H1 (cell line): ENCODE results near the gene CCDC60. TPM values are rescaled to one million over a fixed set of nuclear protein-coding genes. Genes with fewer than 3 reads are reported as not detected.
A peak's percentile ranks its signal among the peaks of the same experiment; 100 is the strongest.

ENCODE experiments used
- CTCF ChIA-PET: fragments of 300-600 bp; sonication (Branson Sonifier 250); formaldehyde crosslinking; loops from one replicate; lab custom pipeline; 2021; ENCODE audit not compliant: partially characterized antibody; lab: Charles Lee
- POLR2A ChIA-PET: fragments of 300-600 bp; sonication (Branson Sonifier 250); formaldehyde crosslinking; loops from one replicate; lab custom pipeline; 2021; ENCODE audit warnings: inconsistent platforms; ENCODE audit not compliant: partially characterized antibody; lab: Charles Lee
- DNase-seq, 2 experiments: peaks; one replicate each; pipeline versions ENCODE4 v3.0.0 to v3.0.0-alpha.2; 2010 to 2022; ENCODE audit warnings: low spot score in 2 of 2, low read depth in 1 of 2, mixed read lengths in 1 of 2
- FAIRE-seq: peaks from 2 replicates; lab custom pipeline; 2011; peaks lifted over from hg19 to GRCh38; lab: Jason Lieb, UNC
- H2AFZ ChIP-seq: 2 replicates; pipeline ENCODE4 v1.8.1; 2012; ENCODE audit warnings: low read length, inconsistent platforms
- H2AK5ac ChIP-seq: 2 replicates; pipeline ENCODE4 v1.6.1; 2013; ENCODE audit warnings: low read depth, low read length
- H2BK120ac ChIP-seq: replicated peaks from 2 replicates; pipeline ENCODE3; 2013; ENCODE audit warnings: low read depth, low read length, inconsistent platforms
- H2BK12ac ChIP-seq: 2 replicates; pipeline ENCODE4 v1.6.1; 2013; ENCODE audit warnings: low read depth, low read length
- H2BK15ac ChIP-seq: 2 replicates; pipeline ENCODE4 v1.6.1; 2013; ENCODE audit warnings: low read length
- H2BK20ac ChIP-seq: 2 replicates; pipeline ENCODE4 v1.6.1; 2013; ENCODE audit warnings: low read length
- H2BK5ac ChIP-seq: 2 replicates; pipeline ENCODE4 v1.6.1; 2013; ENCODE audit warnings: low read depth, low read length
- H3K14ac ChIP-seq: 2 replicates; pipeline ENCODE4 v1.6.1; 2013; ENCODE audit warnings: inconsistent platforms; ENCODE audit not compliant: insufficient read length
- H3K18ac ChIP-seq: 2 replicates; pipeline ENCODE4 v1.6.1; 2013; ENCODE audit warnings: low read length; ENCODE audit errors: extremely low read depth
- H3K23ac ChIP-seq: 2 replicates; pipeline ENCODE4 v1.6.1; 2013; ENCODE audit warnings: inconsistent platforms; ENCODE audit not compliant: insufficient read length
- H3K23me2 ChIP-seq: 2 replicates; pipeline ENCODE4 v1.6.1; 2013; ENCODE audit warnings: low read depth, low read length
- H3K27ac ChIP-seq: 2 replicates; pipeline ENCODE4 v1.6.1; 2011; ENCODE audit warnings: low read depth, low read length, inconsistent platforms
- H3K27me3 ChIP-seq, 4 experiments: replicated peaks in 1 of 4; 1 replicate in 1 of 4; 2 replicates in 3 of 4; pipeline versions ENCODE4 v1.6.1 to v1.8.1; 2011 to 2013; ENCODE audit warnings: low read length in 3 of 4, mild to moderate bottlenecking in 3 of 4, inconsistent platforms in 2 of 4, mixed read lengths in 2 of 4, moderate library complexity in 1 of 4; ENCODE audit not compliant: control insufficient read depth in 3 of 4, insufficient read depth in 3 of 4; ENCODE audit errors: extremely low read depth in 1 of 4
- H3K36me3 ChIP-seq, 4 experiments: 2 replicates each; pipeline versions ENCODE4 v1.6.1 to v1.8.1; 2011 to 2013; ENCODE audit warnings: mild to moderate bottlenecking in 4 of 4, low read length in 3 of 4, moderate library complexity in 2 of 4, control low read depth in 1 of 4, inconsistent platforms in 1 of 4; ENCODE audit not compliant: insufficient read depth in 4 of 4, control insufficient read depth in 2 of 4
- H3K4ac ChIP-seq: replicated peaks from 2 replicates; pipeline ENCODE3; 2013; ENCODE audit warnings: low read length, low read depth, mixed read lengths, inconsistent platforms; ENCODE audit not compliant: insufficient read length
- H3K4me1 ChIP-seq, 4 experiments: replicated peaks in 1 of 4; 1 replicate in 1 of 4; 2 replicates in 3 of 4; pipeline versions ENCODE4 v1.6.1 to v1.8.1; 2011 to 2013; ENCODE audit warnings: low read length in 3 of 4, inconsistent platforms in 2 of 4, mixed read lengths in 1 of 4; ENCODE audit not compliant: insufficient read depth in 4 of 4, control insufficient read depth in 3 of 4
- H3K4me2 ChIP-seq, 2 experiments: 2 replicates each; pipeline versions ENCODE4 v1.6.1 to v1.8.1; 2011 to 2013; ENCODE audit warnings: low read depth in 2 of 2, low read length in 2 of 2, control low read depth in 1 of 2, inconsistent platforms in 1 of 2, mild to moderate bottlenecking in 1 of 2; ENCODE audit not compliant: insufficient read depth in 1 of 2
- H3K4me3 ChIP-seq, 4 experiments: fragments of 200-600, 300-600 bp in 1 of 4; sonication (generic), shearing (Covaris generic), sonication (Bioruptor Twin) in 1 of 4; 2 replicates each; pipeline versions ENCODE4 v1.5.1 to v1.8.1; 2011 to 2016; ENCODE audit warnings: low read length in 4 of 4, low read depth in 3 of 4, control low read depth in 2 of 4, inconsistent platforms in 2 of 4, mild to moderate bottlenecking in 2 of 4, mixed read lengths in 1 of 4, moderate library complexity in 1 of 4; ENCODE audit not compliant: insufficient read depth in 2 of 4; ENCODE audit errors: extremely low read depth in 1 of 4
- H3K56ac ChIP-seq: replicated peaks from 2 replicates; pipeline ENCODE3; 2013; ENCODE audit warnings: low read depth, mild to moderate bottlenecking, mixed read lengths, low read length, inconsistent platforms; ENCODE audit not compliant: insufficient read length
- H3K79me1 ChIP-seq: 2 replicates; pipeline ENCODE4 v1.6.1; 2013; ENCODE audit warnings: low read depth, low read length, control low read depth
- H3K79me2 ChIP-seq, 2 experiments: 2 replicates each; pipeline versions ENCODE4 v1.6.1 to v1.8.1; 2012 to 2013; ENCODE audit warnings: low read length in 2 of 2, mild to moderate bottlenecking in 2 of 2, inconsistent platforms in 1 of 2; ENCODE audit not compliant: insufficient read depth in 2 of 2, control insufficient read depth in 1 of 2
- H3K9ac ChIP-seq, 4 experiments: replicated peaks in 1 of 4; 1 replicate in 1 of 4; 2 replicates in 3 of 4; pipeline versions ENCODE4 v1.6.1 to v1.8.1; 2011 to 2013; ENCODE audit warnings: low read depth in 3 of 4, low read length in 3 of 4, control low read depth in 2 of 4, mild to moderate bottlenecking in 2 of 4, moderate library complexity in 2 of 4, inconsistent platforms in 1 of 4; ENCODE audit errors: extremely low read depth in 1 of 4
- H3K9me3 ChIP-seq, 2 experiments: 2 replicates each; pipeline versions ENCODE4 v1.6.1 to v1.8.1; 2012 to 2013; ENCODE audit warnings: mild to moderate bottlenecking in 2 of 2, moderate library complexity in 2 of 2, control low read depth in 1 of 2, inconsistent platforms in 1 of 2, low read depth in 1 of 2, low read length in 1 of 2, mixed read lengths in 1 of 2; ENCODE audit not compliant: insufficient read depth in 2 of 2
- H4K20me1 ChIP-seq, 2 experiments: replicated peaks in 1 of 2; 2 replicates each; pipeline versions ENCODE3 to v1.8.1; 2011 to 2013; ENCODE audit warnings: inconsistent platforms in 2 of 2, low read length in 2 of 2, mild to moderate bottlenecking in 1 of 2; ENCODE audit not compliant: insufficient read depth in 2 of 2, control insufficient read depth in 1 of 2
- H4K5ac ChIP-seq: 2 replicates; pipeline ENCODE4 v1.6.1; 2013; ENCODE audit warnings: low read length, low read depth, mixed read lengths, inconsistent platforms; ENCODE audit not compliant: insufficient read length
- H4K8ac ChIP-seq: 2 replicates; pipeline ENCODE4 v1.8.0; 2013; ENCODE audit warnings: mild to moderate bottlenecking, moderate library complexity, low read length, inconsistent platforms; ENCODE audit not compliant: insufficient read depth; ENCODE audit errors: extremely low read depth
- H4K91ac ChIP-seq: replicated peaks from 2 replicates; pipeline ENCODE3; 2013; ENCODE audit warnings: low read length, mixed read lengths, inconsistent platforms; ENCODE audit not compliant: insufficient read length
- BCL11A ChIP-seq, 2 experiments: IDR thresholded peaks; one replicate each; pipeline ENCODE4 v1.6.1; 2011; ENCODE audit warnings: low read depth in 2 of 2, low read length in 2 of 2, mild to moderate bottlenecking in 2 of 2
- RBBP5 ChIP-seq: IDR thresholded peaks from 2 replicates; pipeline ENCODE4 v1.7.1; 2012; ENCODE audit warnings: low read depth, mild to moderate bottlenecking, inconsistent platforms, low read length, moderate library complexity, borderline replicate concordance
- RNF2 ChIP-seq: fragments of 200-900, 300-1000 bp; sonication (generic); IDR thresholded peaks from 2 replicates; pipeline ENCODE4 v1.7.1; 2016; ENCODE audit warnings: borderline replicate concordance, low read depth, mild to moderate bottlenecking, antibody characterized with exemption, low read length; ENCODE audit not compliant: poor library complexity, severe bottlenecking; ENCODE audit errors: missing control alignments
- SIN3A ChIP-seq, 2 experiments: IDR thresholded peaks in 1 of 2; conservative IDR thresholded peaks in 1 of 2; 2 replicates each; pipeline ENCODE4 v1.6.1; 2011 to 2012; ENCODE audit warnings: low read length in 2 of 2, improper control_type of control experiment in 1 of 2, low read depth in 1 of 2, mild to moderate bottlenecking in 1 of 2
- WGBS, 2 experiments: shearing (Covaris generic) in 1 of 2; methylation state at CpG; one replicate each; pipeline versions ENCODE4 v1.1.6 to v1.1.7; 2013 to 2015; ENCODE audit warnings: low lambda C conversion rate in 2 of 2, mixed read lengths in 2 of 2, inconsistent platforms in 1 of 2, low coverage in 1 of 2, missing lambda C conversion rate in 1 of 2; ENCODE audit not compliant: insufficient replicate concordance in 2 of 2, insufficient coverage in 1 of 2, insufficient read length in 1 of 2; ENCODE audit errors: extremely low coverage in 1 of 2, missing lambda C conversion rate in 1 of 2; 5-methylcytosine and 5-hydroxymethylcytosine counted together
- polyA plus RNA-seq, 7 experiments: library from polyadenylated mRNA; depleted of rRNA in 3 of 7; stranded (reverse) in 5 of 7; unstranded in 2 of 7; fragments of >200 nt in 5 of 7; fragments of 200-250 nt in 2 of 7; gene quantifications; 1 replicate in 5 of 7; 2 replicates in 1 of 7; 4 replicates in 1 of 7; pipeline versions ENCODE4 v1.2.1 to v1.2.3, GENCODE V29; 2011 to 2013; ENCODE audit warnings: missing spikeins in 2 of 7, mixed read lengths in 2 of 7
- total RNA-seq: library from RNA; stranded (reverse); fragmentation: NEBNext Ultra II Directional; extraction: Animal tissue kit (Norgen Biotek cat#: 25700); gene quantifications from 2 replicates; pipeline ENCODE4 v1.2.1, GENCODE V29; 2021

The CCDC60 gene
- total and polyA plus RNA-seq, 2 of the 8 experiments (the other 6 are each of a cell fraction or from before 2014, with no cell fraction given), result 0.05 TPM; not detected in 1

GRCh38 chr12:119512772-119513497 lies 178.4 kb downstream of the CCDC60 start:
- Histone ChIP-seq H3K27ac (no peak overlapping the region), H4K8ac (no peak overlapping the region), H3K9me3 (no peaks in the 10 kb centered on the region), H3K18ac (no peak overlapping the region), H3K4me1 (no peaks in the 10 kb centered on the region; a peak in 1 of 7 replicates), H3K9ac (no peak overlapping the region), H3K79me1 (no peaks in the 10 kb centered on the region), H2AK5ac (no peak overlapping the region), H3K56ac (no peak overlapping the region), H2BK20ac (no peak overlapping the region), H3K4me3 (no peak overlapping the region), H2BK15ac (no peak overlapping the region), H3K14ac (no peak overlapping the region), H3K23ac (no peak overlapping the region), H3K4ac (no peak overlapping the region), H2AFZ (no peak overlapping the region), H2BK5ac (no peak overlapping the region), H2BK120ac (no peak overlapping the region), H4K20me1 (no peaks in the 10 kb centered on the region), H3K23me2 (no peaks in the 10 kb centered on the region; the same call in 1 of the 2 replicates)
- peak; percentile 74 for FAIRE-seq
- POLR2A ChIA-PET, result no interaction called here
- WGBS, 2 experiments, result 61% methylated on average over 8 of the region's 8 CpGs; no CpG with 5 or more reads in 1 of the 2 experiments
- peak in 1 of 2 experiments; percentile 59 for DNase-seq
- 0 out of 4 replicates have a peak, but pooled peaks of 1 of the 2 experiments have one; percentile 28 for TF ChIP-seq SIN3A (conservative IDR thresholded peaks at IDR 0.05 in 1 of 2, IDR thresholded peaks at IDR 0.05 in 1 of 2; ENCODE audit: low read depth in 1 of 2, low read length in 2 of 2)
- TF ChIP-seq RNF2, result no peak
- TF ChIP-seq RBBP5, result no peak
- no peak for TF ChIP-seq BCL11A (IDR thresholded peaks at IDR 0.05; ENCODE audit: low read depth in 2 of 2, low read length in 2 of 2)
- TF ChIP-seq, all 59 proteins: peak for 1
- Histone ChIP-seq H2BK12ac (no peak overlapping the region), H4K91ac (no peak overlapping the region), H3K79me2 (no peaks in the 10 kb centered on the region), H3K36me3 (no peaks in the 10 kb centered on the region), H3K27me3 (no peaks in the 10 kb centered on the region), H3K4me2 (no peak overlapping the region), H4K5ac (no peak overlapping the region)
- CTCF ChIA-PET, result interaction anchor here (0.6 kb wide), 1 partner anchor 131 kb away, joined by 3 read pairs; no protein-coding TSS in a partner anchor
